Activated naive CD4-positive, alpha-beta T cell treated with anti-CD3 and anti-CD28 coated beads, Interleukin-2, amount 50 U/mL, for 16 hours (primary cell): Measurements from ENCODE around the gene FOXN1.

Source experiments
- DNase-seq: peaks from one replicate; pipeline ENCODE4 v3.0.0-alpha.2; 2020

Gene FOXN1

DNA sequence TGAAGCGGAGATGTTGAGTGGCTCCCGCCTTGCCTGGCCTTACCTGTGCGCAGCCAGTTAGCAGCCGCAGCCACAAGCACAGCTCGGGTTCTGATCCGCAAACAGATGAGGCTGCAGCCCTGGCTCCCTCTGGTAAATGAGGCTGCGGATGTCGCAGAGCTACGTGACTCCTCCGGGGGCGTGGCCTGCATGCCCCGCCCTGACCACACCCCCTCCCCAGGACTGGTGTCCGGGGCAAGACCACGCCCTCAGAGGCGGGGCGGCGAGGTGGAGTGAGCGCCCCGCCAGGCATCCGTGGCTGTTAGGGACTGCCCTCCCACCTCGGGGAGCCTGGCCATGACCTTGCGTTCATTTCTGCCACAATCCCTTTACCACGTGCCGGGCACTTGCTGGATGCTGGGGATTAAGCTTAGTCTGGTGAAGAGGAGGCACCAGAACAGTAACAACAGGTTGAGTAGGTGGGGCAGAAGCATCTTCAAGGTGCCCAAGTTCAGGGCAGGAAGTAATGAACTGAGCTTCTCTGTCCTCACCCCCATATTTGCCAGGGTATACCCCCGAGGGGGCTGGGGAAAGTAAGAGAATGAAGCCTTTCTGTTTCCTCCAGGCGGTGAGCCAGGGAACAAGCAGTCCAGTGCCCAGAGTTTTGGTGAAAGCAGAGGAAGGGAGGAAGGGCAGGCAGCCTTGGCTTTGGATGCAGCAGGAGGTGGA, 70.8 kb downstream of the FOXN1 start, which contains the start of gene ALDOC:
ALDOC (minus strand) TSS at position 138 of the 708 bp plus-strand sequence. CDS start 1,363 bp downstream, outside the sequence.
- DNase-seq = peak; percentile 99

DNA sequence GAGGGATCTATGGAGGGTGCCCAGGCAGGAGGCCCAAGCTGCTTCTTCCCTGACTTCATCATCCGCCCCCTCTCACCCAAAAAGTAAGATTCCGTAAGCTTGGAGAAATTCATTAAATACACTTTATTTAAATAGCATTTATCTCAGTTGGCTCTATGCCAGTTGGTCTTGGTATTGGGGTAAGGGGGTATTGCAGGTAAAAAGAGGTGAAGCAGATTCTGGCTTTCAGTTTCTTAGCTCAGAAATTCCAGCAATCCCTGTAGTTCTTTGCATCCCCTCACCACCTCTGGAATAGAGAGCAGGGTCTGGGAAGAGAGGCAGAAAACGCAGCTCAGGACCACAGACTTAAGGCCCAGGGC, 71.3 kb downstream of the FOXN1 start:
- no peak for DNase-seq

DNA sequence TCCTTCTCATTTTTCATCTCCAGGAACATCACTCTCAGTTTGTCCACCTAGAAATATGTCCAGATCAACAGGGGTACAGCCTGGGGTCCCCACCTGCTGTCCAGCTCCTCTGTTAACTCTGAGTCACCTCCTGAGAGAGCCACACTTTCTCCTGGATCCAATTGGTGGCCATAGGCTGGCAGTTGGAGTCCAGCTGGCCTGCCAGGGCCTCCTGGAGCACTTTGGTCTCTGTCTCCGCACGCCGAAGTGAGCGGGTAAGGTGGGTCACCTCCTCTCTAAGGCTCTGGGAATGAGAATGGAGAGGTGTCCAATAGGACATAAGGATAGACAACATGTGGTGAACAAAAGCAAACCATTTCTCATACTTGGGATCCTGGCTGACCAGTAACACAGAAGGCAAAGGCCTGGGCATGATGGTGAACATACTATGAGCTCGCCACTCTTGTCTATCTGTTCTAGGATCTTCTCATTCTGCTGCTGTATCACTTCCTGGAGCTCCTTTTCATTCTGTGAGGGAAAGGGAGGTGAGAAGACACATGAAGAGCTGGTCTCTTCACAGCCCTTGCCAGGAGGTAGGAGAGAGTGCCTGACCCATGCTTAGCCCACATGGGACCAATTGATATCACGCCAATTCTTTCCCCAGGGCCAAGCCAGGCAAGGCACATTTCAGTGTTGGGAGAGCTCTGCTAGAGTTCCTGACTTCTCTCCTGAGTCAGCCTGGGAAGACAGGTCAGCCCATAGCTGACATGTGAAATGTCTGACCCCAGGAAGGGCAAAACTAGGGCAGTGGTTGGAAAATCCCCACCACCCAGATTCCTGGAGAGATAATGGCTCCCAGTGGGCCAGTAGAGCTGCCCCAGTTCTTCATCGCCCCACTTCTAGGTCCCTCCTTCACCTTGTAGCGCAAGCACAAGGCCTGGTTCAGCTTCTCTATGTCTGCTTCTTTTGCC, 72.4 kb downstream of the FOXN1 start:
- DNase-seq = no peak

DNA sequence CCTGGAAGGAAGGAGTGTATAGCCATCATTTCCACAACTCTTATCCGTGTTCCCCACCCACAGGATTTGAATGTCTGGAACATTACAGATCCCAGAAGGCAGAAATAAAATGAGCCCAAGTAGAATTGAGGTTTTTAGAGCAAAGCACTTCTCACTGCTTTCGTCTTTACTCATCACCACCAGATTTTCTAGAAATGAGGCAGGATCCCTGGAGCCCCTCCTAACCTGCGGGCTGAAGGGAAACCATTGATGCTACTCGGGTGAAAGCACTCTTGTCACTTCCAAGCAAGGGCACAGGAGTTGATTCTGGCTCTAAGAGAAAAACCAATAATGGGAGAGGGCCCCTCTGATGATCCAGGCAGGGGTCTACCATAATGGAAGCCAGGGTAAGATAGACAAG, 73.4 kb downstream of the FOXN1 start:
- DNase-seq = no peak

DNA sequence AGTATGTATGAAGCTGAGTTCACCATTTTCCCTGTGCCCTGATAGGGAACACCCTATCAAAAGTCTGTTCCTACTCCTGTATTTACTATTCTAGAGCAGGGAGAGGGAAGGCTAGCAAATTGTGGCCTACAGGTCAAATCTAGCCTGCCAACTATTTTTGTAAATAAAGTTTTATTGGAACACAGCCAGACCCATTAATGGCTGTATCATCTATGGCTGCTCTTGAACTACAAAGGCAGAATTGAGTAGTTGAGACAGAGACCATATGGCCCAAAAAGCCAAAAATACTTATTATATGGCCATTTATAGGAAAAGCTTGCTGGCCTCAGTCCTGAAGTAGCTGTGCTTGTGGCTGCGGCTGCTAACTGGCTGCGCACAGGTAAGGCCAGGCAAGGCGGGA, 74.8 kb downstream of the FOXN1 start:
- no peak for DNase-seq

DNA sequence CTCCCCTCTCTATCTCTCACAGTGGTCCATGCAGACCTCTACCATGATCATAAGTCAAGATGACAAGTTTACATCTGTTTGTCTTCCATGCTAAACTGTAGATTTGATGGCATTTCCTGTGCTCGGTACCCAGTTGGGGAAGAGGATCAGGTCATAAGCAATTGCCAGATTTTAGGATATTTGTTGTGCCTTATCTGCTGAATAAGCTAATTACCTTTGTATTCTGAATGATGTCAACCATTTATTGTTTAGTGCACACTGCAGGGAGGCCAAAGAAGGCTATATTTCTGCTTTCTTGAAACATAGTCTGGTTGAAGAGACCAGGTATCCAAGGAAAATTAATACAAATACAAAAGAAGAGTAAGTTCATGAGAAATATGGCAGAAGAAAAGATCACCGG, 76.4 kb downstream of the FOXN1 start:
- DNase-seq = no peak

DNA sequence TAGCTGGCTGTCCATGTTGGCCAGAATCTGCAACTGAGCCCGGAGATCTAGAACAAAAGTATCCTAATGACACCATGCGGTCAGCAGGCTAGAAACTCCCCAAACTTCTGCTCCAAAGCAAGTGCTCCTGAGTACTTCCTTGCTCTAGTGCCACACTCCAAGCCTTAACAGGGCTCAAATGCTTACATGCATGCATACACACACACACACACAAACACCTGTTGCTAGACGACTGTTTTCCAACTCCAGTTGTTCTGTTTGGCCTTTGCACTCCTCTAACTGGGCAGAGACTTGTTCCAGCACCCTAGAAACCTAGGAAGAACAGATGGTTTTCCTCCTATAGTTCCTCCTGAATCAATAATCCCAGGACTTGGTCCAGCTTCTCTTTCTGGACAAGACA, 78.3 kb downstream of the FOXN1 start:
- DNase-seq = no peak

DNA sequence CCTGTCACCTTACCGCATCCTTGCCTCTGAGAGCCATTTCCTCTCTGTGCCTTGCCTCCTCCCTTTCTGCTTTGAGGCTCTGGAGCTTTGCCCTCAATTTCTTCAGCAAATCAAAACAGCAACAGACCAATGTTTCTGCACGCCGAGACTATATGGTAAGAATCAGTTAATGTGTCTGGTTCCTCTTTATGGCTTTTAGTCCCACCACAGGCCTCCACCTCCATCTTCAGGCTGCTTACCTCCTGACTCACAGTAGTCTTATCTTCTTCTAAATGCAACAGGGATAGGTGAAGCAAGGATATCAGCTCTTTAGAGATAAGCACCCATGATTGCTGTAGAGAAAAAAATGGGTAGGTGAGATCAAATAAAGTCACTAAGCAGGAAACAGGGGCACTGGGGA, 79.7 kb downstream of the FOXN1 start:
- no peak for DNase-seq
